ENCODE data around the gene SEPTIN8. TPM values are rescaled to one million over a fixed set of nuclear protein-coding genes. Genes with fewer than 3 reads are reported as not detected.

The SEPTIN8 gene
- total and polyA plus RNA-seq, 2 of the 8 experiments (the other 6 are each of a cell fraction or from before 2014, with no cell fraction given): 21.2 to 33.0 TPM

DNA sequence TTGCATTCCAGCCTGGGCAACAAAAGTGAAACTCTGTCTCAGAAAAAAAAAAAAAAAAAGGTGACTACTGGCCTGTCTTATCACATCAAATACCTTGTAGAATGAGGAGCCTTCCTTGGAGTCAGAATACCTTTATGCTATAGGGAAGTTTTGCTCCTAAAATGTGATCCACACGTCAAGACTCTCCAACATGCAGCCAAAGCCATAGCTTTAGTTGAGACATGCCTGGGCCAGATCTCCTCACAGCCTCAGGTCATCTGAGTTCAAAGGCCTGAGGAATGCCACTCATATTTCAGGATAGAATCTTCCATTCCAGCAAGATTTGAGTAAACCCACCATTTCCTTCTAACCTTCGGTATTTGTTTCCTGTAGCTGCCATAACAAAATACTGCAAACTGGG is 22.4 kb upstream of the SEPTIN8 start (continued):
- no peak for TF ChIP-seq POLR2AphosphoS5 (IDR thresholded peaks at IDR 0.05; ENCODE audit: low read depth, low read length)
- no peak for TF ChIP-seq RFX5 (IDR thresholded peaks at IDR 0.05; ENCODE audit: borderline replicate concordance, low read depth, low read length)

Measured in H1 (cell line).